CD1c-positive myeloid dendritic cell (primary cell): ENCODE measurements around the gene GPR179.

ENCODE experiments used
- DNase-seq: peaks from one replicate; pipeline ENCODE4 v3.0.0-alpha.2; 2016; ENCODE audit errors: extremely low spot score

The GPR179 gene

GRCh38 chr17:38342886-38343607 is 709 bp downstream of the GPR179 start:
- DNase-seq: no peak

DNA sequence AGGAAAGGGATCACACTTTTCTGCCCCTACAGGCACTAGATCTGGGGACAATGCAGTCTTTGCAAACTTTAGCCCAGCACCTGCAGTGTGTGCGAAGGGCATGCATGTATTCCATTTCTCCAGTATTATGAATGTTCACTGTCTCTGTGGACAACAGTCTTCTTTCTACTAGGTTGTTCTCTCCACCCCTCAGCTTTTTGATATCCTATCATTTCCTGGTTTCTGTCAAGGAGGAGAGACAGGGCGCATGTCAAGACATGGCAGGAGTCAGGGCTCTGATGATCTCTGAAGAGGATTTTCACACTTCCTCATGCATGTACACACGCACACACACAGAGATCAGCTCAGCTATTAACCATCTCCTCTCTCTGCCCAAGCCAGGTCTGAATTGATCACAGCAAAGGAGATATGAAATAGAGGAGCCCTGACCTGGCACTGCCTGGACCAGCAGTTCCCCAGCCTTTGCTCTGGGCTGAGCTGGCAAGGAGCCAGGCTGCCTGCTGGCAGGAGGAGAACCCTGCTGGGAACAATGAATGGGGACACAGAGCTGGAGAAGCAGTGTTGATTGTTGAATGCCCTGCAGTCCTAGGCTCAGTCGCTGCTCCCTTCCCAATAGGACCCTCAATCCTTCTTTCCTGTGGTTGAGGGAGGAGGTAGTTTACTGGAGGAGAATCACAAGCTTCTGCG is 2.6 kb downstream of the GPR179 start:
- DNase-seq: no peak

GRCh38 chr17:38339891-38340290 is 3.9 kb downstream of the GPR179 start:
- no peak for DNase-seq

DNA sequence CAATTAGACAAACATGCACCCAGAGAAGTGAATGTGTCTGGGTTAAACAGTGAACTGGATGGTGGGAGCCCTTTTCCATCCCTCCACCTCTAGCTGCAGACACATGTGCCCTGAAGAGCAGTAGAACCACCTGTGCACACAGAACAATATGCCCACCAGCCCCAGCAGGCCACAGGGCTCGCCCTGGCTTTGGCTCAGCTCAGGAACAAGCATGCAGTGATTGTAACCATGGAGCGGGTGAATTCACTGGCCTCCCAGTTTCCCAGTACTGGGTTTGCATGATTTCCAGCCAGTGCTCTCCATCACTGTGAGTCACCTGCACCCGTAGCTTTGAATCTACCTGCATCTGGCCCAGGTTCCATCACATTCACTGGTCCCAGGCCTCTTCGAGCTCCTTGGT is 5.2 kb downstream of the GPR179 start:
- DNase-seq: no peak

DNA sequence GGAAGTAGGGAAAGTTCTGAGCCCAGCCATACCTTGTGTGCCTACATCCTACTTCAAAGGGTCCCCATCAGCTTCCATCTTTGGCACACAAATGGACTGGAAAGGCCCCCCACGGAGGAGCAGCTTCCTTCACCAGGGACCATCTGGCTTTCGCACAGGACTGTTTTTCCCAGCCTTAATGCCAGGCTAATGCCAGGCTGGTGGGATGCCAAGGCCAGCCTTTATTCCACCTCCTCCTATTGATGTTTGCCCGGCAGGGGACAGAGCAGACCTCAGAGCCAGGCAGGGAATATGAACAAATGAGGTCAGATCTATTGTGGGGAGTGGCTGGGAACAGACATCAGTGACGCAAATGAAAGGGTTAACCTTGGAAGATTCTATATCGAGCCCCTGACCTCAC is 5.7 kb downstream of the GPR179 start:
- DNase-seq: no peak

GRCh38 chr17:38336838-38337237 is 6.9 kb downstream of the GPR179 start:
- no peak for DNase-seq

- DNase-seq: no peak
Observed at GRCh38 chr17:38334480-38335364, 9.0 kb downstream of the GPR179 start.

DNA sequence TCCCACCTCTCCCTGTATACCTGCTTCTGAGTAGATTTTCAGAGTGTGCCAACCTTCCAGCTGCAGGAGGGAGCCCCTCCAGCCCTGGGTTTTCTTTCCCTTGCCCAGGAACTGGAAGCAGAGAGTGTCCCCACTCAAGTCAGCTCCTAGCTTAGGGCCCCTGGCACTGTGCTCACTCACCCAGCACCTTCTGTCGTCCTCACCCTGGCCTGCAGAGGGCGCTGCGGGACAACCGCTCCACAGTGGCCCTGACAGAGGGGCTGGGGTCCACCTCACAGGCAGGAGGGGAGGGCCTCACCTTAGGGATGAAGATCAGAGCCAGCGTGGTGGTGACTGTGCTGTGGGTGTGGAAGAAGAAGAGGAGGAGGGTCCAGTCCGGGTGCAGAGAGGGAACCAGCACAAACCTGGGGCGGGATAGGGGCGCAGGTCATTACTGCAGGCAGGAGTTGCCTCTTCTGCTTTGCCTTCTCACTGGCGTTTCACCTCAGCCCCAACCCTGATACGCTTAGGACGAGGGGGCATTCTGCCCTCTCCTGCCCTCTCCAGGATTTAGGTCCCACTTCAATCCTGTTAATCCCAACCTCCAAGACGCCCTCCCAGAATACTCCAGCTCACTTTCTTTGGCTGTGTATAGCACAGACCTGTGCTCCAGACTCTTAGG is 10.0 kb downstream of the GPR179 start:
- peak; percentile 47 for DNase-seq

DNA sequence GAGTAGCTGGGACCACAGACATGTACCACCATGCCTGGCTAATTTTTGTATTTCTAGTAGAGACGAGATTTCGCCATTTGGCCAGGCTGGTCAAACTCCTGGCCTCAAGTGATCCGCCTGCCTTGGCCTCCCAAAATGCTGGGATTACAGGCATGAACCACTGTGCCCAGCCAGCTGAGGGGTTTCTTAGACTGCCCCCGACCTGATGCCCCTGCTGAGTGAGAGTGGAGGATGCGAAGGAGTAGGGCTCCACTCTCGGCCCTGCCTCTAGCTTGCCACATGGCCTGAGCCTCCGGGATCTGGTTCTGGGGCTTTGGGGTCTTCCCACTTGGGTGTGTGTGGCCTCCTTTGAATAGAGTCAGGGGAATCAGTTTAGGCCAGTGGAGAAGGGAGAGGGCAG is 11.0 kb downstream of the GPR179 start:
- no peak for DNase-seq

DNA sequence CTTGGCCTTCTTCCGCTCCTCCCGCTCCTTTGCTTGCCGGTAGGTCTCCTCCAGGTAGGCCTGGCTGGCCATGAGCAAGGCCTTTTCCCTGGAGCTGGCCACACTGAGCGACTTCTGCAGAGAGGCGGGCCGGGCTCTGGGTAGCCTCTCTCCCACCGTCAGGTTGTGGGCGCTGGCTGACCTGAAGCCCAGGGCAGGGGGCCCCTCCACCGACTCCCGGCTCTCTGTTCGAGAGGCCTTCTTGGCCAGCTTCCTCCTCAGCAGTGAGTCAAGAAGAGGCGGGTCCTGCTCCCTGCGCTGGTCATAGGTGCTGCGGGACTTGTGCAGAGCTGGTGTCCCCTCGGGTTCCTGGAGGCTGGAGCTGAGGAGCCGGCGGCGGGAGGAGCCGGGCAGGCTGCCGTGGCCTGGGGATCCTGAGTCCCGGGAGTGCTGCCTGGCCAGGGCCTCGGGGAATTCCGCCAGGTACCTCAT is 12.8 kb downstream of the GPR179 start:
- DNase-seq: no peak

DNA sequence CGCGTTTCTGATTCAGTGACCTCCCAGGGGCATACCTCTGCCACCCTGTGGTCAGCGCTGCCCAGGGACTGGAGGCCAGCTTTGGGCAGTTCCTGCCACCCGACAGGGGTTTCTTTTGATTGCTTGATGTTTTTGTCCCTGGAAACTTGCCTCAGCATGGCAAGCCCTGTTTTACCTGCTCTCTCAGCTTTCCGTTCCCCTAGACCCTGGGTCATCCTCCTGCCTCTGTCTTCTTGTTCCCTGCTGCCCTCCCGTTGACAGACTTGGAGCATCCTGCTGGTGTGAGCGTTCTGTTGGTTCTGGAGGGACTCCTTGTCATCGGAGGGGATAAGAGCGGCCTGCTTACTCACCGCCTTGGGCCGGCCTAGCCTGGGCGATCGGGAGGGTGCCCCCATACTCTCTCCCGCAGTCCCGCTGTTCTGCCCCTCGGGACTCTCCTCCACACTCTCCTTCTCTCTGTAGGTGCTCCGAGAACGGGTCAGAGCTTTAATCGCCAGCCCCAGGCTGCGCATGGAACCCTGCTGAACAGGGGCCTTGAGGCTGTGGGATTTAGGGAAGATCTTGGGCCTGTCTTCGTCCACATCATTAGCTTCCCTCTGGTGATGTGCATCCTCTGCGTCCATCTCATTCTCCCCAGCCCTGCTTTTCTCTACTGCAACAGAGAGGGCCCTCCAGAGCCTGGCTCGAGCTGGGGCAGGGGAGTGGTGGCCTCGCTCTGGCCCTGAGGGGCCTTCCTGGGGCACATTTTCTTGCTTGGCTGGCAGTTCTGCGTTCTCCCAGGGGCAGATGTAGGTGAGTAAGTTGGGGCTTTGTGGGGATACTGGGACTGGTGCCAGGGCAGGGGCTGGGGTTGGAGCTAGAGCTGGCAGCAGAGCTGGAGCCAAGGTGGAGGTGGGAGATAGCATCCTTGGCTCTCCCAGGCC is 13.7 kb downstream of the GPR179 start:
- DNase-seq: no peak

GRCh38 chr17:38329284-38329683 is 14.5 kb downstream of the GPR179 start:
- no peak for DNase-seq

DNA sequence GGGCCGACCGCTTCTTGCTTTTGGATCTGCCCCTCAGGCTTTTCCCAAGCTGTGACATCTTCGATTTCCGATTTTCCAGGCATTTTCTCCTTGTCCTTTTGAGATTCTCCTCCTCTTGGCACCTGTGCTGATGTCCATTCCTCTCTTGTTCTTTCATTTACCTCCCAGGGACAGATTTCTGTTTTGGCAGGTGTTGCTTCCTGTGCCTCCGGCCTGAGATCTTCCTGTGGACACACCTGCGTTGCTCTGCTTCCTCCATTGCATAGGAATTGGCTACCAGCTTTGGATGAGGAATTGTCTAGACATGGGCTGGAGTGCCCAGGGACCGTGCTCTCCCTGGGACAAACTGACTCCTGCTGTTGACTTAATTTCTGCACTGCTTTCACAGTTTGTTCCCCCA is 15.1 kb downstream of the GPR179 start:
- DNase-seq: no peak

DNA sequence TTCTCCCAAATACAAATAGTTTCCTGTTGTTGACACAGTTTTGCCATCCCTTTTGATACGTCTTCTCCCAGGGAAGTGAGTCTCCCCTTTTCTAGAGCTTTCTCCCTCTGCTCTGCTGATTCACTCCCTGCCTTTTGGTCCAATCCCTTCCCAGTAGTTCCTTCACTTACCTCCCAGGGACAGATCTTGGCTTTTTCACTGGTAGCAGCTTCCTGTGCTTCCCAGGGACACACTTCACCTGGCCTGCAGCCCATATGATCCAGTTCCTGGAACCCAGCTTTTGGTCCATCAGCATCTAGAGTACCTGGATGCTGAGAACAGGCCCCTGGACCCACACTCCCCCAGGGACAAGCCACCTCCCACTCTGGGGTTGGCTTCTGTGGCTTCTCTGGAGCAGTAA is 15.8 kb downstream of the GPR179 start:
- no peak for DNase-seq

- DNase-seq: peak; percentile 64
Observed at GRCh38 chr17:38326996-38327792, 16.6 kb downstream of the GPR179 start.

GRCh38 chr17:38325221-38325851 is 18.4 kb downstream of the GPR179 start:
- no peak for DNase-seq

DNA sequence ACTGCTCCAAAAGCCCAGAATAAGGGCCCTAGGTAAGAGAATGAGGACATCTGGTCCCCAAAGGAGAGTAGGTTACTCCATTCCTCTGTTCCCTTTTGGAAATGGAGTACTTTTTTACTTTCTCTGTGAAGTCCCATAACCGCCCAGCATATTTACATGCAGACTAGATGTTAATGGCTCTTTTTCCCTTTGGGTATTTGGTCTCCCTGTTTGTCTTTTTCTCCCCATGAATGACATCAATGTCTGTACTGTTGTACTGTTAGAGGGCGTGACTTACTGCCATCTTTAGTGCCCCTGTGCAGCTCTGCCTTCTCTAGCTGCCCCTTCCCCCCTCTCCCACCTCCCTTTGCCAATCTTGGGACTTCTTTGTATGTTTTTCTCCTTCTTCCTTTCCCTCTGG is 19.0 kb downstream of the GPR179 start:
- no peak for DNase-seq

GRCh38 chr17:38324141-38324697 is 19.5 kb downstream of the GPR179 start:
- no peak for DNase-seq

DNA sequence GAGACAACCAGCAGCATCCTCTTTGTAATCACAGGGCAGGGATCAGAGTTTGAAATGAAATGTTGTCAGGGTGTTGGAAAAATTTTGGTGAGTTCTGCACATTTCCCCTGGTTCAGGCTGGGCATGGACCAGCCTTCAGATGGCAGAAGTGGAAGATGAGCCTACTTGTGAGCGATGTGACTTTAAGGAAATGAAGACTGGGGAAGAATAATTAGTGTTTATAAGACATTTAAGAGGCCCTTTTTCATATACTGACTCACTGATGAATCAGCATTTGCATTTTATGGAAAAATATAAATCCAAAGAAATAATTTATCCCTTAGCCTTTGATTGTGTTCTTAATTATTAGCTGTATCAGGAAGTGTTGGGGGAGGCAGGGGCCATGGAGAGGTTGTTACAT is 20.9 kb downstream of the GPR179 start:
- no peak for DNase-seq
